Measurements from ENCODE around the gene DCTPP1.

The DCTPP1 gene

DNA sequence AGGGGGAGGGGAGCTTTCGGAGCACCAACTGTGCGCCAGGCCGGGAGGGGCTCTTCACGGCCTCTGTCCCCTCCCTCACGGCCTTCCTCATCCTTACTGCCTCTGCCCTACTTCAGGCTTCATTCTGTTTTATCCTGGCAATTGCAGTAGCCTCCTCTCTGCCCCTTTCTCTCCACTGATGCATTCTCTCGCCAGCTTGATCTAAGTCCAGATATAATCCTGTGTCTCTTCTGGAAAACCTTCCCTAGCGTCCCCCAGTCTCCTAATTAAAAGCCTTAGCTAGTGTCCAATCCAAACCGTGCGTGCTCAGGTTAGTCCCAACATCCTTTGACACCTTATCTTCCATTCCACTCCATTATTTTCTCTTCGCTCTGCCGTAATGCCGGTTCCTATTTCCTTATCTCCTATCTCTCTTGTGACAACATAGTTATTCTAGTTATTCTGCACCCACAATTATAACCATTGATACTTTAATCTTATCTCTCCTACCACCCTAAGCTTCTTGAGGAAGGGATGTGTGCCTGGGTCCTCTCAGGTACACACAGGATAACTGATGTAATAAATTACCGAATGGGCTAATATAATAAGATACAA, 33.7 kb downstream of the DCTPP1 start:
- peak overlapping the region; percentile 98 for H3K14ac ChIP-seq (ENCODE audit: low read length)
- H2BK5ac ChIP-seq (ENCODE audit: low read length), result peak overlapping the region; percentile 43
- no peak overlapping the region for H2BK15ac ChIP-seq (ENCODE audit: low read length)
- peak overlapping the region; percentile 78 for H3K4ac ChIP-seq (ENCODE audit: low read length)
- DNase-seq (ENCODE audit: low spot score), result no peak
- peak overlapping the region; percentile 52 for H2BK120ac ChIP-seq (ENCODE audit: low read depth, low read length)
- peak overlapping the region; percentile 96 for H3K9ac ChIP-seq (ENCODE audit: low read depth, low read length, poor library complexity)
- H3K4me3 ChIP-seq (ENCODE audit: low read length in 2 of 2), result peak overlapping the region; percentile 70 to 98
- peak overlapping the region; percentile 54 for H2AFZ ChIP-seq (ENCODE audit: low read length)
- H3K79me1 ChIP-seq (ENCODE audit: low read depth, low read length), result peaks cover 15% of the 10 kb centered on the region
- no CpG with 5 or more reads among the region's 13 CpGs for WGBS, 2 donors (ENCODE audit: extremely low coverage in 2 of 2, insufficient read length in 2 of 2, insufficient replicate concordance in 1 of 2)
- no peak overlapping the region for H2BK12ac ChIP-seq (ENCODE audit: low read length)
- H3K4me2 ChIP-seq (ENCODE audit: insufficient read depth, low read length, poor library complexity, severe bottlenecking), result peak overlapping the region; percentile 75
- H4K91ac ChIP-seq (ENCODE audit: low read depth, low read length, poor library complexity), result peak overlapping the region; percentile 75
- no peaks in the 10 kb centered on the region for H3K27me3 ChIP-seq (ENCODE audit: control insufficient read depth in 3 of 3, insufficient read depth in 3 of 3, low read depth in 1 of 3, low read length in 3 of 3)
- H3K4me1 ChIP-seq (ENCODE audit: control insufficient read depth in 2 of 2, insufficient read depth in 1 of 2, low read depth in 1 of 2, low read length in 2 of 2), result peaks cover 17 to 23% of the 10 kb centered on the region in 2 donors
- H2AK5ac ChIP-seq (ENCODE audit: low read depth, low read length), result peak overlapping the region; percentile 91
- no peaks in the 10 kb centered on the region for H3K9me3 ChIP-seq (replicated peaks in 1 of 2; ENCODE audit: control insufficient read depth in 2 of 2, insufficient read depth in 1 of 2, low read depth in 1 of 2, low read length in 2 of 2)
- H3K27ac ChIP-seq (replicated peaks; ENCODE audit: low read length), result peak overlapping the region; percentile 100
- no peak overlapping the region for H4K8ac ChIP-seq (ENCODE audit: low read depth, low read length)
- H3K23ac ChIP-seq (ENCODE audit: low read depth, low read length, poor library complexity), result peak overlapping the region; percentile 88
- H3K36me3 ChIP-seq (replicated peaks in 1 of 2; ENCODE audit: control insufficient read depth in 2 of 2, insufficient read depth in 2 of 2, low read length in 2 of 2), result peaks cover 18 to 37% of the 10 kb centered on the region in 2 donors
- H3K18ac ChIP-seq (ENCODE audit: low read length), result peak overlapping the region; percentile 97

DNA sequence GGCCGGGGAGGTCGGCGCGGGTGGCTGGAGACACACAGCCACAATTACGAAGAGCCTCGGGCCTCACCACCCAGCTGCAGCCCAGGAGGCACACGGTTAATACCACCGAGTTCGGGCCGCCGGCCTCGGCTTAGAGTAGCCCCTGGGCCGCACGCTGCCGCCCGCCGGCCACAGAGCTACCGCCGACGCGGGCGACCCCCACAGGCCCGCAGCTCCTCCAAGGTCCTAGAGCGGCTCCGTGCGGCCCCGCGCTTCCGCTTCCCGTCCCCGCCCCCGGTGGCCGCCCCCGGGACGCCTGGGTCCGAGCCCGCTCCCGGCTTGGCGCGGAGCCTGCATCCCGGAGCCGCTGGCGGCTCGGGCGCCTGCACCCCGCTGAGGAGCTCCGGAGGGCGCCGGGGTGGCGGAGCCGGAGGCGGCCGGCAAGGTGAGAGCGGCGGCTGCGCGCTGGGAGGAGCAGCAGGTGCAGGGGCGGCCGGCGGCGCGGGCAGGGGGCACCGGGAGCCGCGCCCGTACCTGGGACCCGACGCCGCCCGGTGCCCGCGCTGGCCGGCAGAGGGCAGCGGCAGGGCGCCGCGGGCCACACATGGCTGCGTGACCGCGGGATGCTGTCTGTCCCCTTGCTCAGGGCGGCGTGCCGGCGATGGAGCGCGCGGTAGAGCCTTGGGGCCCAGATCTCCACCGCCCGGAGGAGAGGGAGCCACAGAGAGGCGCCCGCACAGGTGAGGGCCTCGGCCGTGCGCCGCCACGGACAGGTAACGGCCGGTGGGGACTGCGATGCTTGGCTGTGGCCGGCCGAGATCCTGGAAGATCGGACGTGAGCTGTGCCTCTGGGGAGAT, 34.5 kb downstream of the DCTPP1 start, which contains the start of gene ZNF48:
TSS of gene ZNF48 (plus strand) at position 266 of the 837 bp plus-strand sequence. CDS start at position 641, 375 bp downstream.
- peak within 1 kb of the TSS; percentile 78 for H3K4ac ChIP-seq (ENCODE audit: low read length)
- peaks cover 15% of the 10 kb centered on the region for H3K79me1 ChIP-seq (ENCODE audit: low read depth, low read length)
- peak within 1 kb of the TSS; percentile 98 for H3K14ac ChIP-seq (ENCODE audit: low read length)
- peak within 1 kb of the TSS; percentile 96 for H3K9ac ChIP-seq (ENCODE audit: low read depth, low read length, poor library complexity)
- H3K18ac ChIP-seq (ENCODE audit: low read length), result peak within 1 kb of the TSS; percentile 97
- H3K23ac ChIP-seq (ENCODE audit: low read depth, low read length, poor library complexity), result peak within 1 kb of the TSS; percentile 88
- H2BK120ac ChIP-seq (ENCODE audit: low read depth, low read length), result peak within 1 kb of the TSS; percentile 52
- peak within 1 kb of the TSS; percentile 91 for H2AK5ac ChIP-seq (ENCODE audit: low read depth, low read length)
- peak within 1 kb of the TSS; percentile 91 for H3K4me2 ChIP-seq (ENCODE audit: insufficient read depth, low read length, poor library complexity, severe bottlenecking)
- H2AFZ ChIP-seq (ENCODE audit: low read length), result peak within 1 kb of the TSS; percentile 54
- peak within 1 kb of the TSS; percentile 70 to 98 for H3K4me3 ChIP-seq (ENCODE audit: low read length in 2 of 2)
- peak within 1 kb of the TSS; percentile 75 for H4K91ac ChIP-seq (ENCODE audit: low read depth, low read length, poor library complexity)
- no peak within 1 kb of the TSS for H4K8ac ChIP-seq (ENCODE audit: low read depth, low read length)
- H2BK15ac ChIP-seq (ENCODE audit: low read length), result peak within 1 kb of the TSS; percentile 0
- peak within 1 kb of the TSS; percentile 43 for H2BK5ac ChIP-seq (ENCODE audit: low read length)
- no peak within 1 kb of the TSS for H2BK12ac ChIP-seq (ENCODE audit: low read length)
- peak within 1 kb of the TSS; percentile 100 for H3K27ac ChIP-seq (replicated peaks; ENCODE audit: low read length)
- H3K4me1 ChIP-seq (ENCODE audit: control insufficient read depth in 2 of 2, insufficient read depth in 1 of 2, low read depth in 1 of 2, low read length in 2 of 2), result peaks cover 17 to 23% of the 10 kb centered on the region in 2 donors
- WGBS, 2 donors (ENCODE audit: extremely low coverage in 2 of 2, insufficient read length in 2 of 2, insufficient replicate concordance in 1 of 2), result no CpG with 5 or more reads among the region's 103 CpGs
- peak; percentile 93 for DNase-seq (ENCODE audit: low spot score)
- H3K36me3 ChIP-seq (replicated peaks in 1 of 2; ENCODE audit: control insufficient read depth in 2 of 2, insufficient read depth in 2 of 2, low read length in 2 of 2), result peaks cover 18 to 37% of the 10 kb centered on the region in 2 donors
- no peaks in the 10 kb centered on the region for H3K27me3 ChIP-seq (ENCODE audit: control insufficient read depth in 3 of 3, insufficient read depth in 3 of 3, low read depth in 1 of 3, low read length in 3 of 3)
- H3K9me3 ChIP-seq (replicated peaks in 1 of 2; ENCODE audit: control insufficient read depth in 2 of 2, insufficient read depth in 1 of 2, low read depth in 1 of 2, low read length in 2 of 2), result no peaks in the 10 kb centered on the region

DNA sequence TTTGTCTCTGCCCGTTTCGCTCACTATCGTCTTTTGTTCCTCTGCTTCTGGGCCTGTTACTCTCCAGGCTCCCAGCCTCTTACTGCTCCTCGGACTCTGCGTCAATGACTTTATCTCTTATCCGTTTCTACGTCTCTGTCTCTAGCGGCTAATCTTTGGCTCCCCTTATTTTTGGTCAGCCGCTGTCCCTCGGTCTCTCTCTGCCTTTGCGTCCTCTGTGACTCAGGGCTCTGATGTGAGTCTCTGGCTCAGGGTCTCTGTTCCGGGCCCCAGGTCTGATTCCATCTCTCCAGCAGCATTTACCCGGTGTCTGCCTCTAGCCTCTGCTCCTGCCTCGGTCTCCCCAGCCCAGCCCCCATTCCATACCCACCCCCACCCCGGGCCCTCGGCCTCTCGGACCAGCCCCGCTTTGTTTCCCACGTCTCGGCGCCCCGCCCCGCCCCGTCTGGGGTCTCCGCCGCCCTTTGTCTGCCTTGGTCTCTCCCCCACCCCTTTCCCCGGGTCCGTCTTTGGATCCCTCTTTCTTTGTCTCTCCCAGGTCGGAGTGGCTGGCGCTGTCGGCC, 35.2 kb downstream of the DCTPP1 start:
- peak overlapping the region; percentile 43 for H2BK5ac ChIP-seq (ENCODE audit: low read length)
- peaks cover 17 to 37% of the 10 kb centered on the region in 2 donors for H3K36me3 ChIP-seq (replicated peaks in 1 of 2; ENCODE audit: control insufficient read depth in 2 of 2, insufficient read depth in 2 of 2, low read length in 2 of 2)
- no peak overlapping the region for H2AK5ac ChIP-seq (ENCODE audit: low read depth, low read length)
- H2BK120ac ChIP-seq (ENCODE audit: low read depth, low read length), result no peak overlapping the region
- peaks cover 15% of the 10 kb centered on the region for H3K79me1 ChIP-seq (ENCODE audit: low read depth, low read length)
- H3K27me3 ChIP-seq (ENCODE audit: control insufficient read depth in 3 of 3, insufficient read depth in 3 of 3, low read depth in 1 of 3, low read length in 3 of 3), result no peaks in the 10 kb centered on the region
- H3K14ac ChIP-seq (ENCODE audit: low read length), result peak overlapping the region; percentile 14
- H3K4me2 ChIP-seq (ENCODE audit: insufficient read depth, low read length, poor library complexity, severe bottlenecking), result peak overlapping the region; percentile 91
- WGBS, 2 donors (ENCODE audit: extremely low coverage in 2 of 2, insufficient read length in 2 of 2, insufficient replicate concordance in 1 of 2), result no CpG with 5 or more reads among the region's 31 CpGs
- peak overlapping the region; percentile 100 for H3K27ac ChIP-seq (replicated peaks; ENCODE audit: low read length)
- H3K4me1 ChIP-seq (ENCODE audit: control insufficient read depth in 2 of 2, insufficient read depth in 1 of 2, low read depth in 1 of 2, low read length in 2 of 2), result peaks cover 15 to 21% of the 10 kb centered on the region in 2 donors
- no peak overlapping the region for H4K91ac ChIP-seq (ENCODE audit: low read depth, low read length, poor library complexity)
- H3K4me3 ChIP-seq (ENCODE audit: low read length in 2 of 2), result peak overlapping the region; percentile 70 to 98
- H4K8ac ChIP-seq (ENCODE audit: low read depth, low read length), result no peak overlapping the region
- peak overlapping the region; percentile 0 for H2BK15ac ChIP-seq (ENCODE audit: low read length)
- peak overlapping the region; percentile 65 for H3K9ac ChIP-seq (ENCODE audit: low read depth, low read length, poor library complexity)
- H3K23ac ChIP-seq (ENCODE audit: low read depth, low read length, poor library complexity), result peak overlapping the region; percentile 88
- no peaks in the 10 kb centered on the region for H3K9me3 ChIP-seq (replicated peaks in 1 of 2; ENCODE audit: control insufficient read depth in 2 of 2, insufficient read depth in 1 of 2, low read depth in 1 of 2, low read length in 2 of 2)
- no peak overlapping the region for H3K4ac ChIP-seq (ENCODE audit: low read length)
- no peak overlapping the region for H2BK12ac ChIP-seq (ENCODE audit: low read length)
- DNase-seq (ENCODE audit: low spot score), result peak; percentile 68
- peak overlapping the region; percentile 93 for H3K18ac ChIP-seq (ENCODE audit: low read length)
- H2AFZ ChIP-seq (ENCODE audit: low read length), result peak overlapping the region; percentile 54

Measured in neuronal stem cell (in vitro differentiated cells).